ENCODE measurements around the gene CBX4.

Gene CBX4

DNA sequence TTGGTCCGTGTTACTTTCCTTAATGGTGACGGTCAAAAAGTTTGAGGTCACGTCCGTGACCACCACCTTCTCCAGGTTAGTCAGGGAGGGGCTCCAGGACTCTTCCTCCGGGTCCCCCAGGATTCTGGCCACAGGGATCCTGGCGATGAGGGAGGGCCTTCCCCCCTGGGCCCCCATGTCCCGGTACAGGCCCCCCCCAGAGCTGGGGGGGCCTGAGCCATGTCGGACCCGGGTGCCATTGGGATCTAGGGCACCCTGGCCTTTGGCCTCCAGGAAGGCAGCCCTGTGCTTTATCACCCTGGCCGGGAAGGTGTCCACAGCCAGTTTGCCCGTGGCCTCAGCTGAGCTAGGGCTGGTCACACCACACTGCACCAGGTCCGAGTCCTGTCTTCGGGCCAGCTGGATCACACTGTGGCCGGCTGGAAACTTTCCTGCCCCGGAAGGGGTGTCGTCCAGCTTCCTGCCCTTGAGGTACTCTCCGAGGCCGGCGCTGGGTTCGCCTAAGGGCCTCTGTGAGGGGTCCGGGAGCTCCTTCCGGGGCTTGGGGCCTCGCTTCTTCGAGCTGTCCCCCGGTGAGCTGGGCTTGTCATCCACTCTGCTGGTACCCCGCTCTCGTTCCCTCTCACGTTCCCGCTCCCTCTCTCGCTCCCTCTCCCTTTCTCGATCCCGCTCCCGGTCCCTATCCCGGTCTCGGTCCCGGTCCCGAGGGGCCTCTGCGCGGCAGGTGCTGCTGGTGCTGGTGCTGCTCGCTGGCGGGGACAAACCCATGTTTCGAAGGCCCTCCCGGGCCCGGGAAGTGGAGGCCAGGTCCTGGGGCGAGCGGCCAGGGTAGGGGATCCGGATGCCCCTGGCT, 44.4 kb downstream of the CBX4 start:
- Mint-ChIP-seq H3K4me1 (peaks cover 16% of the 10 kb centered on the region), H3K27ac (no peak overlapping the region), H3K9me3 (peaks cover 2% of the 10 kb centered on the region), H3K27me3 (peaks cover 15% of the 10 kb centered on the region), H3K4me3 (no peak overlapping the region), H3K36me3 (peaks cover 7% of the 10 kb centered on the region)
- no peak for DNase-seq (ENCODE audit: low spot score in 2 of 2)
- ATAC-seq (ENCODE audit: low read depth): no peak

DNA sequence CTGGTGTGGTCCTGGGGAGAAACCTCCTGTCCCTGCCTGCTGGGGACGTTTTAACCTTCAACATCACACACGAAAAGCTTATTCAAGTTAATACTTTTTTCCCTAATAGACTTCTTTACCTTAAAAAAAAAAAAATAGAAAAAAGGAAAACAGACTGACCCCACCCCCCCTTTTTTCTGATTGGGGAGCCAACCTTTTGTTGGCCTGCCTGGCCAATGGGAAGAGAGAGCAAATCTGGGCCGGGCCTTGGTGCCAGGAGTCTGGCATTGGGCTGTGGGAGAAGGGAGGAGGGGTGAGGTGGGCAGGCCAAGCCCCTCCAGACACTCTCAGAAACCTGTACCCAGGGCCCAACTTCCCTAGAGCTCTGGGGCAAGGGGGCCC, 45.3 kb downstream of the CBX4 start:
- H3K27ac Mint-ChIP-seq: no peak overlapping the region
- peaks cover 4% of the 10 kb centered on the region for H3K36me3 Mint-ChIP-seq
- H3K4me1 Mint-ChIP-seq: peaks cover 10% of the 10 kb centered on the region
- no peaks in the 10 kb centered on the region for H3K9me3 Mint-ChIP-seq
- H3K27me3 Mint-ChIP-seq: peaks cover 9% of the 10 kb centered on the region
- ATAC-seq (ENCODE audit: low read depth) (no peak), DNase-seq (ENCODE audit: low spot score in 2 of 2) (no peak)
- no peak overlapping the region for H3K4me3 Mint-ChIP-seq

DNA sequence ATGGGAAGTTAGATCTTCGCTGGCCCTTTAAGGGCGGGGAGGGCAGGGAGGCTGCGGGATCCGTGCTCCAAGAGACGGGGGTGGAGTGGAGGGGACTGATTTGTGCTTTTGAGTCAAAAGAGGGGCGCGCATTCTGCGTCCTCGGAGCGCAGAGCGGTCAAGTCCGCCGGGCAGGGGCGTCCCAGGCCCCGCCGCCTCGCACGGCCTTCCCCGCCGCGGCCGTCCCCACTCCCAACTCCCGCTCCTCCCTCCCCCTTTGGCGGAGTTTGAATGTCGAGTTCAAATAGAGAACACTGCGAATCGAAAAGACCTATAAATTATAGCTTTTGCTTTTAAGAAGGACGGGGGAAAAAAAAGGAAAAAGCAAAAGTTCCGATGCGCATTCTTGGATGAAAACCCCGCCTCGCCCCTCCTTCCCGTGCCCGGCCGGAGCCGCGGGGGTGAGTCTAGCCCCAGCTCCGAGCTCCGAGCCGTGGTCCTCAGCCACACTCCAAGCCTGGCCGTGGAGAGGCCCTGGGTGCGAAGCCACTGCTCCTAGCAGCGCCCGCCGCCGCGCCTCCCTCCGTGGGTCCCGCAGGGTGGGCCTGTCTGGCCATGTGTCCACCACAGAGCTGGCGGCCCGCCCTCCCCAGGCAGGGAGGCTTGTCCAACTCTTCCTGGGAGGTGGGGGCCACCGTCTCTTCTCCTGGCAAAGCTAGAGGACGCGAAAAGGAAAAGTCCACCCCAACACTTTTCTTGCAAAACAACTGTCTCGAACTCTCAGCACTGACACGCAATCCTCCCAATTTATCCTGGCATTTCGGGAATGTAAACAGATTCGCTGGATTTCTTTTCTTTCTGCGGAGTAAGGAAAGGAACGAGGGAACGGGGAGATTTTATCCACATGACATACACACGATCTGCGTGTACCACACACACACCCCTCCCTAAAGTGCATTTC, 46.0 kb downstream of the CBX4 start:
- H3K4me1 Mint-ChIP-seq: peaks cover 8% of the 10 kb centered on the region
- no peaks in the 10 kb centered on the region for H3K9me3 Mint-ChIP-seq
- H3K27ac Mint-ChIP-seq: no peak overlapping the region
- H3K4me3 Mint-ChIP-seq: no peak overlapping the region
- H3K27me3 Mint-ChIP-seq: peaks cover 13% of the 10 kb centered on the region
- peaks cover 4% of the 10 kb centered on the region for H3K36me3 Mint-ChIP-seq
- DNase-seq (ENCODE audit: low spot score in 2 of 2): no peak
- no peak for ATAC-seq (ENCODE audit: low read depth)

DNA sequence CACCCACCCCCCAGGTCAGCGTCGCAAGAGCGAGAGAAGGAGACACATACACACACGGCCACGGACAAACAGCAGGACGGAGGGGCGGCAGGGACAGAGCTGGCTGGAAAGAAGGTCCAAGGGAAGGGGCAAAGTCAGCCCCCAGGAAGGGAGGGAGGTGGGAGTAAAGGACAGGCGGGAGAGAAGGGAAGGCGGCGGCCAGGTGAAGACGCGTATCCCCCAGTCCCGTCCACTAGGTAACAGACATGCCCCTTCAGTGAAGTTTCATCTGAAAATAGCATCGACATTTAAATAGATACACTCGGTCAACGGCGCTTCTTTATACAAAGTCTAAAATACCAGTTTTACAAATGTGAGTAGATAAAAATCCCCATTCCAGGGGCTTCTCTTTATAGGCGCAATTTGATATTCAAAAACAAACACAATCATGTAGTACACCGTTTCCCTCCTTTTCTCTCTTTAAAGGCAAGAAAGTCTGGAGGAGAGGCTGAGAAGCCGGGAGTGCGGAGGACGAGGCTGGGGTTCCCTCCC, 46.8 kb downstream of the CBX4 start:
- Mint-ChIP-seq H3K4me3 (no peak overlapping the region), H3K9me3 (no peaks in the 10 kb centered on the region), H3K27ac (no peak overlapping the region), H3K27me3 (peaks cover 15% of the 10 kb centered on the region), H3K4me1 (peaks cover 8% of the 10 kb centered on the region), H3K36me3 (peaks cover 4% of the 10 kb centered on the region)
- DNase-seq (ENCODE audit: low spot score in 2 of 2) (no peak), ATAC-seq (ENCODE audit: low read depth) (no peak)

DNA sequence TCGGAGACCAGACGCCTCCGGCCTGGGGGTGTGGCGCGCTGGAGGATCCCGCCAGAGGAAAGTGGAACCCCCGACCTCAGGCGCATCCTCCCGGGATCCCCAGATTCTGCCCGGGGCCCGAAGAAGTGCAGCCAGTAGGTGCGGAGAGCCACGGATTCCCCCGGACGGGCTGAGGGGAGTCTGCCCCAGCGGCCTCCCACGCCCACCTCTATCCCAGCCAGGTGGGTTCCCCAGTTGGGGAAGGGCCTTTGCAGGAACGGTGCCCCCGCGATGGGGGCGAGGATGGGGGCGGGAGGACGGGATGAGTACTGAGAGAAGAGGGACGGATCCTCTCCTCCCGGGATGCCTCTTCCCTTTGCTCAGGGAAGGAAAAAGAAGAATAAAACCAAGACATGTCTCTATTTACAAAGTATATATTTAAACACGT, 47.5 kb downstream of the CBX4 start:
- no peak overlapping the region for H3K4me3 Mint-ChIP-seq
- H3K36me3 Mint-ChIP-seq: peaks cover 4% of the 10 kb centered on the region
- H3K9me3 Mint-ChIP-seq: no peaks in the 10 kb centered on the region
- DNase-seq (ENCODE audit: low spot score in 2 of 2) (no peak), ATAC-seq (ENCODE audit: low read depth) (no peak)
- H3K27ac Mint-ChIP-seq: peak overlapping the region; percentile 31
- peaks cover 8% of the 10 kb centered on the region for H3K4me1 Mint-ChIP-seq
- H3K27me3 Mint-ChIP-seq: peaks cover 19% of the 10 kb centered on the region

DNA sequence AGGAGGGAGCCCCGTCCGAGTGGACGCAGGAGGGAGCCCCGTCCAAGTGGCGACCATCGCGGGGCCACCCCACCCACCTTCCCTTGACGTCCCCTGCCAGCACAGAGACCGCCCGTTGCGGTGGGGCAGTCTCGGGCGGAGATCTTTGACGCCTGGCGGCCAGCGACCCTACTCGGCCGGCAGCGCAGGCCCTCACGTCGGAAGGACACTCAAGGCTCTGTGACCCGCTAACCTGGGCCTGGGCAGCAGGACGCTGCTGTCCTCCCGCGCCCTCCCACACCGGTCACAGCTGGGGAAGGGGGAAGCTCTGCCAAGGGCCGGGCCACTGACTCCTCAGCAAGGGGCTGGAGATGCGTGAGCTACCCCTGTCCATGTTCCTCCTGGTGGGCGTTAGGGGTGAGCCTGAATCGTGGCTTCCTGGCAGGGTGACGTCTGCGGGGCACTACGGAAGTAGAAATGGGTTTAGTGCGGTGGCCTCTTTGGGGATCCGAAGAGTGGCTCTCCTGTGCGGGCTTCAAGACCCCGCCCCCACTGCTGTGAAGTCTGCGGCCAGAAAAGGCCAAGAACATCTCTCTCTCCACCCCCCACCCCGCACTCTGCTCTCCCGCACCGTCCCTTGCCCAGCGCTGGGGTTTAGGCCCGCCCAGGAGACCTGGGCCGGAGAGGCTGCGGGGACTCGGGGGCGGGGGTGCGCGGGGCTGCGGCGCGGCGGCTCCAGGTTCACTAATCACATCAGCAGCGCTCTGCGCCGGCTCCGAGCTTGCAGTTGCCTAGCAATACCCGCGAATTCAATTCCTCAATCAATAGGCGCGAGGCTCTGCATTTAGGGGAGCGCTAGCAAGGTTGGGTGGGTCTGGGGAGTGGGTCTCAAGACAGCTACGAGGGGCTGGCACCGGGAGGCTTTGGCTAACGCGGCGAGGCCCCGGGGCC, 48.2 kb downstream of the CBX4 start:
- Mint-ChIP-seq H3K4me3 (no peak overlapping the region), H3K27me3 (peaks cover 24% of the 10 kb centered on the region)

DNA sequence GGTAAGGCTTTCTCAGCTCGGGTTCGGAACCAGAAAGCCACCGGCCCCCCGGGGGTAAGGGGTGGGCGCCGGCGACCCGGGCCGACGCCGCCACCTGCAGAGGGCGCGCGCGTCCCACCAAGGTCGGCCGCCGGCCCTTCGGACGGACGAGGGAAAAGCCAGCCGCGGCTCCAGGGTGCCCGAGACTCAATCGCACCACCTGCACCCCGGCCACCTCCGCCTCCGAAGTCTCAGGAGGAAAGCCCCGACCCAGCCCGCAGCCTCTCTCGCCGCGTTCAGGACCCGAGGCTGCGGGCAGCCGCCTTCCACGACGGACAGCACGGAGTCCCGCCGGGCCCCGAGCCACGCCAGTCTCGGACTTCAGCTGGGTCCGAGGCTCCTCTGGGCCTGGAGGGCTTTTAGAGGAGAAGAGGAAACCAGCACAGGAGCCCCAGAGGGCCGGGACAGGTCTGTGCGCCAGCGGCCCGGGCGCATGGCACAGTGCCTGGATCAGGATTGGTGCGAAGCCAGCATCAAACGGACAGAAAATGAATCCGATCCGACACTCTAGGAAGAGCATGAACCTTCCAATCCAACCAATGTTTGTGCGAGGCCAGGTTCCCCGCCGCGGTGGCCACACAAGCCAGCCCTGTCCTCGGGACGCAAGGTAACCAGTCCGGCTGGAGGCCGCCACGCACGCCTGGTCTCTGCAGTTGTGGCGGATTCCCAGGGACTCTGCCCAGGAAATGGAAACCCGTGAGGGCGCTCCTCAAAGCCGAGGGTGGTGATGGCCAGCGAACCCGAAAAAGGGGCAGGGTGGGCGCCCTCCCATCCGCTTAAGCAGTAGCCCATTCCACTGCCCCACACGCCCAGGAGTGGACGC, 49.1 kb downstream of the CBX4 start:
- DNase-seq (ENCODE audit: low spot score in 2 of 2) (no peak), ATAC-seq (ENCODE audit: low read depth) (peak; percentile 47)
- no peak overlapping the region for H3K27ac Mint-ChIP-seq
- H3K27me3 Mint-ChIP-seq: peaks cover 26% of the 10 kb centered on the region
- no peak overlapping the region for H3K4me3 Mint-ChIP-seq
- peaks cover 3% of the 10 kb centered on the region for H3K36me3 Mint-ChIP-seq
- peaks cover 2% of the 10 kb centered on the region for H3K4me1 Mint-ChIP-seq
- no peaks in the 10 kb centered on the region for H3K9me3 Mint-ChIP-seq

More for the DNA sequence above, 48.2 kb downstream of the CBX4 start:
- Mint-ChIP-seq H3K36me3 (peaks cover 4% of the 10 kb centered on the region), H3K9me3 (no peaks in the 10 kb centered on the region), H3K4me1 (peaks cover 4% of the 10 kb centered on the region), H3K27ac (no peak overlapping the region)
- ATAC-seq (ENCODE audit: low read depth) (no peak), DNase-seq (ENCODE audit: low spot score in 2 of 2) (no peak)

DNA sequence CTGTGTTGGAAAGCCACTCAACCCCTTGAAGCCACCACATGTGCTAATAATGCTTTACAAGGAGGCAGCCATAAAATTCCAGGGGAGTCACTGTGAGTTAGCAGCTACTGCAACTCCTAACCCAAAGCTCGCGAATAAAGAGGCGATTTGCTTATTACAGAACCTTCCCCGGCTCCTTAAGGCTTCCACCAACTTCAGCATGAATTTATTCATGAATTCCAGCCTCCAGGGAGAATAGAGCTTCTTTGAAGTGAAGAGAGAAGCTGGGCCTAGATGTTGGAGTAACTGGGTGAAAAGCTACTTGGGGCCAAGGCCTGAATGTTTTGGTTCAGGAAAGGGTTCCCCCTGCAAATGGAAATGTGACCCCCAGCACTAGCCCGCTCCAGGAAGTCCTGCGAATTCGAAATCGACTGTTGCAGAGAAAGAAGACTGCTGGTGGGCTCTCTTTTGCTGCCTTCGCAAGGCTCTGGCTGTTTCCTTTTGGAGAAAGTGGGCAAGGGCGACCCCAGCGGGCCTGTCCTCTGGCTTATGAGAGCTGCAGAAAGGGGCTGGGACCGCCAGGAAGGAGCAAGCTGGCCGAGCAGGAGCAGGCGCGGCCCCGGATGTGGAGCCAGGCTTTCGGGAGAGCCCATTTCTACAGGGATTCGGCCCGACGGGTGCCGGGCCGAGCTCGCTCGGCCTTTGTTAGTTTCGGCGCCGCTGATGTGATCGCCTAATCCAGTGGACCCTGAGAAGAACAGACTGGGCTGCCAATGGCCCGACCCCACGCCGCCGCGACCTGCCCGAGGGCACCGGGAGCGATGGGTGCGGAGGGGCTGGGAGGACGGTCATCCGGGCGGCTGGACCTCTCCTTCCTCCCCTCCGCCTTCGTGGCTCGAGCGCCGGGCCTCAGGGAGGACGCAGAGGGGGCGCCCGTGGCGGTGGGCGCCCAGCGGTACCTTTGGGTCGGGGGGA, 50.0 kb downstream of the CBX4 start:
- Mint-ChIP-seq H3K36me3 (peaks cover 3% of the 10 kb centered on the region), H3K4me1 (peaks cover 2% of the 10 kb centered on the region), H3K4me3 (peak overlapping the region; percentile 34), H3K27me3 (peaks cover 30% of the 10 kb centered on the region), H3K9me3 (no peaks in the 10 kb centered on the region), H3K27ac (no peak overlapping the region)
- ATAC-seq (ENCODE audit: low read depth) (no peak), DNase-seq (ENCODE audit: low spot score in 2 of 2) (no peak)

DNA sequence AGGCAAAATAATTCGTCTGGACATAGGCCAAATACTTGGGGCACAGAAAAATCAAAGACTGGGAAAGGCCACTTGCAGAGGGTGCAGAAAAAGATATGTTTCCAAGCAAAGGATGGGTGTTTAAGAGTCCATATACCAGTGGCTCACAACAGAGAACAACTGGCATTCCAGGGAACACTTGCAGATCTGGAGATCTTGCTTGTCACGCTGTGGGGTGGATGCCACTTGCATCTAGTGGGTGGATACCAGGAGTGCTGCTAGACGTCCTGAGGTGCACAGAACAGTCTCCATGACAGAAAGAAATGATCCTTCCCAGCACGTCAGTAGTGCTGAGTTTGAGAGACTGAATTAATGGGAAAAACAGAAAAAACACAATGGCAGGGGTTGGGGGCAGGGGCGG, 50.8 kb downstream of the CBX4 start:
- H3K27me3 Mint-ChIP-seq: peaks cover 32% of the 10 kb centered on the region
- H3K36me3 Mint-ChIP-seq: no peaks in the 10 kb centered on the region
- DNase-seq (ENCODE audit: low spot score in 2 of 2) (no peak), ATAC-seq (ENCODE audit: low read depth) (no peak)
- H3K4me3 Mint-ChIP-seq: no peak overlapping the region
- H3K9me3 Mint-ChIP-seq: no peaks in the 10 kb centered on the region
- no peak overlapping the region for H3K27ac Mint-ChIP-seq
- H3K4me1 Mint-ChIP-seq: no peaks in the 10 kb centered on the region

DNA sequence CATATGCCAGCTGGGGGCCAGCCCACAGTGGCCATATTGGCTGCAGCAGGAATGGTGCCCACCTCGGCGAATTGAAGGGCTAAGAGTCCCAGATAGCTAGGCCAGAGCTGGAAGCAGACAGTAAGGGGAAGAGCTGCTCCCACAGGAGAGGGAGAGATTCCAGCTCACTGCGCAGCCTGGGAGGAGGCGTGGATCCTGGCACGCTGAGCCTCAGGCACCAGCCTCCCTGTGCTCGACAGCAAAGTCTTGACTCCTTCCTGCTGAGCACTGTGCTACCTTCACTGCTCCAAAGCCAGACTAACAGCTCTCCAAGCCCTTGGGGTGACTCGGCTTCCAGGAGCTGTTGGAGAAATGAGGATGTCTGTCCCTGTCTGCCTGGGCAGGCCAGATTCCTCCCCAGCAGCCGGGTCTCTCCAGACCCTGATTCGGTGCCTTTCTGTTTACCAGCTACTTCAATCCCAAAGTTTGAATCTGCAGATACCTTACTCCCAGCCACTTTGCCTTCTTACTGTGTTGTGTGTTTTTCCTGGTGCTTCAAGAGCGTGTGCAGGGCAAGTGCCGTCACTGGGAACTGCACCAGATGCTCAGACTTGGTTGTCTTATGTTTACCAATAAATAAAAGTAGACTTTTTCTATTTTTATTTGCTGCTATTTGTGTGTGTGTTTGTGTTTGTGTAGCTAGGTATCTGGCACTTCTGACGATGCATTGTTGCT, 52.2 kb downstream of the CBX4 start:
- Mint-ChIP-seq H3K27ac (no peak overlapping the region), H3K27me3 (peaks cover 42% of the 10 kb centered on the region), H3K4me1 (peaks cover 4% of the 10 kb centered on the region), H3K9me3 (no peaks in the 10 kb centered on the region), H3K36me3 (no peaks in the 10 kb centered on the region), H3K4me3 (no peak overlapping the region)
- DNase-seq (ENCODE audit: low spot score in 2 of 2) (no peak), ATAC-seq (ENCODE audit: low read depth) (no peak)

DNA sequence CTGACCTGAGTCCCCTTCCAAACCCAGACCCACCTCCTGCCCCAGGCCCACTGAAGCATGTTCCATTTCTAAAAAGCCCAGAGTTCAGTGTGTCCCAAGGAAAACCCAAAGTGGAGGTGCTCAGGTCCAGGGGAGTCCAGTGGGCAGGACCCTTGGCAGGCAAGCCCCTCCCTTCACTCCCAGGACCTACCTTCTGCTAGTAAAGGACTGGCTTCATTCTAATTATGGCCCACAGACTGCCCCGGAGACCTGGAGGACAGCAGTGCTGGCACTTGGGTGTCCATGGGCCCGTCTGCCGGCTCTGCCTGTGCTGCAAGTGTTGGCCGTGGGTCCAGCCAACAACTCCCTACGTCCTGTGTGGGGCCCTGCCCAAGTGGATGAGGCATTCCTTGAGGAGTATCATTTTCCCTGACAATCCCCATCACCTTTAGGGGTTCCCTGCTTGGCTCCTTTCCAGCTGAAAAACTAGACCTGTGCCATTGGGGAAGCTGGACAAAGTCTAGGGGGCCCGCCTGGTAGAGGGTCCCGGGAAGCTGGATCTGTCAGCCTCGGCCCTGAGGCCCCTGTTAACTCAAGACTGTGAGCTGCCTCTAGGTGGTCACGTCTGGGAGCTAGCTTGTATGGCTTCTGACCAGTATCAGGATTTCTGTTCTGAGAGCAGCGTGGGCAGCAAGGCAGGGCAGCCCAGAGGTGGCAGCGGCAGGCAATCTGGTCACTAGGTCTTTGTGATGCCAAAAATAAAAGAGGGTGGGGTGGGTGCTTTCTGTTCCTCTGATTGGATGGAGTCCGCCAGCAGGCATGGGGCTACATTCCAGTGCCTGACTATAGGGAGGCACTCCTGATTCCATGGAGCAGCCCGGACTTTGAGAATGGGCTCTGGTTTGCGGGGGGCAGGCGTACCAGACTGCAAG, 53.1 kb downstream of the CBX4 start:
- Mint-ChIP-seq H3K4me1 (peaks cover 6% of the 10 kb centered on the region), H3K27ac (no peak overlapping the region), H3K9me3 (no peaks in the 10 kb centered on the region), H3K4me3 (no peak overlapping the region), H3K27me3 (peaks cover 46% of the 10 kb centered on the region), H3K36me3 (no peaks in the 10 kb centered on the region)
- DNase-seq (ENCODE audit: low spot score in 2 of 2) (no peak), ATAC-seq (ENCODE audit: low read depth) (no peak)

Measured in memory B cell (primary cell).